Panc1 (cell line): ENCODE data around the gene RGS3. TPM values are rescaled to one million over a fixed set of nuclear protein-coding genes. Genes with fewer than 3 reads are reported as not detected.

Experiments used
- ATAC-seq: fragments of 200-7000 bp; cut with Tn5 transposase; 2 replicates; pipeline ENCODE4 v1.9.1; 2020; ENCODE audit warnings: mild to moderate bottlenecking, moderate library complexity
- BruUV-seq: library from RNA; stranded (reverse); fragments of 400-500 nt; replicated peaks from 2 replicates; lab custom pipeline; 2021; lab: Mats Ljungman, UMichigan
- CTCF ChIA-PET: fragments of 300-600 bp; sonication (Branson Sonifier 250); formaldehyde crosslinking; loops from one replicate; lab custom pipeline; 2022; ENCODE audit warnings: antibody characterized with exemption; lab: Charles Lee
- POLR2A ChIA-PET: fragments of 300-600 bp; sonication (Branson Sonifier 250); formaldehyde crosslinking; loops from one replicate; lab custom pipeline; 2022; ENCODE audit warnings: antibody characterized with exemption; lab: Charles Lee
- DNase-seq: peaks from one replicate; pipeline ENCODE4 v3.0.0-alpha.2; 2010; ENCODE audit warnings: low read depth, low spot score
- H3K27ac ChIP-seq: 2 replicates; pipeline ENCODE4 v1.5.1; 2011; ENCODE audit warnings: mild to moderate bottlenecking, low read length, inconsistent platforms
- H3K27me3 ChIP-seq: fragments of 200-500 bp; sonication (Bioruptor generic); 2 replicates; pipeline ENCODE4 v1.6.0; 2014; ENCODE audit warnings: low read length, inconsistent platforms; ENCODE audit not compliant: control insufficient read depth, insufficient read depth
- H3K36me3 ChIP-seq: fragments of 200-500 bp; sonication (Bioruptor generic); 2 replicates; pipeline ENCODE4 v1.5.1; 2014; ENCODE audit warnings: inconsistent platforms, mild to moderate bottlenecking, low read length, moderate library complexity; ENCODE audit not compliant: control insufficient read depth, insufficient read depth
- H3K4me1 ChIP-seq: 2 replicates; pipeline ENCODE4 v1.5.1; 2011; ENCODE audit warnings: inconsistent platforms, mild to moderate bottlenecking, low read length, moderate library complexity; ENCODE audit not compliant: control insufficient read depth, insufficient read depth
- H3K4me3 ChIP-seq, 2 experiments: 2 replicates each; pipeline ENCODE4 v1.5.1; 2011 to 2012; ENCODE audit warnings: low read depth in 2 of 2, low read length in 2 of 2, mild to moderate bottlenecking in 2 of 2, inconsistent platforms in 1 of 2, moderate library complexity in 1 of 2
- H3K9me3 ChIP-seq: fragments of 200-500 bp; sonication (Bioruptor generic); 2 replicates; pipeline ENCODE4 v1.5.1; 2014; ENCODE audit warnings: low read depth, mild to moderate bottlenecking, inconsistent platforms, low read length, moderate library complexity; ENCODE audit not compliant: control insufficient read depth, insufficient read depth
- CTCF ChIP-seq: fragments of 450-650 bp; IDR thresholded peaks from 2 replicates; pipeline ENCODE4 v1.5.1; 2017; ENCODE audit warnings: mild to moderate bottlenecking
- POLR2AphosphoS5 ChIP-seq: IDR thresholded peaks from 2 replicates; pipeline ENCODE4 v1.6.1; 2012; ENCODE audit warnings: mild to moderate bottlenecking, low read depth, low read length, moderate library complexity
- REST ChIP-seq, 2 experiments: IDR thresholded peaks; 2 replicates each; pipeline ENCODE4 v1.6.1; 2011 to 2012; ENCODE audit warnings: low read depth in 2 of 2, control low read depth in 1 of 2, low read length in 1 of 2, mild to moderate bottlenecking in 1 of 2, moderate library complexity in 1 of 2; ENCODE audit not compliant: insufficient read depth in 1 of 2
- SIN3A ChIP-seq: IDR thresholded peaks from 2 replicates; pipeline ENCODE4 v1.6.1; 2012; ENCODE audit warnings: low read depth, mild to moderate bottlenecking, low read length, moderate library complexity, borderline replicate concordance; ENCODE audit not compliant: insufficient read depth
- TCF7L2 ChIP-seq: IDR thresholded peaks from 2 replicates; pipeline ENCODE4 v1.6.1; 2011; ENCODE audit warnings: mild to moderate bottlenecking, low read depth, low read length, inconsistent platforms
- in situ Hi-C: cut with HindIII; loops from 2 replicates; pipeline ENCODE4 v1.10.0; 2016; ENCODE audit warnings: low sequenced_read_pairs, low pct_unique_long_range_greater_than_20kb
- intact Hi-C: fragments of 100-400 bp; cut with micrococcal nuclease; formaldehyde crosslinking; loops from one replicate; pipeline ENCODE4 v1.10.0; 2022; ENCODE audit not compliant: unreplicated experiment
- total RNA-seq: library from RNA; stranded (reverse); gene quantifications from one replicate; pipeline ENCODE4 v1.2.1, GENCODE V29; 2021; ENCODE audit not compliant: unreplicated experiment

Gene RGS3
- total RNA-seq, 1 experiment from 2014 or later: 15.1 TPM

- ATAC-seq: no peak
- H3K9me3 ChIP-seq: no peaks in the 10 kb centered on the region
- POLR2A ChIA-PET: no interaction called here
- H3K4me1 ChIP-seq: no peaks in the 10 kb centered on the region
- no peak for DNase-seq
- H3K27me3 ChIP-seq: no peaks in the 10 kb centered on the region
- no TSS peak for BruUV-seq
- no peak overlapping the region for H3K4me3 ChIP-seq
- H3K27ac ChIP-seq: no peak overlapping the region
- no peak for TF ChIP-seq SIN3A
- no peak for TF ChIP-seq CTCF
- no peak for TF ChIP-seq POLR2AphosphoS5
- no peak for TF ChIP-seq TCF7L2
- no peak for TF ChIP-seq REST (IDR thresholded peaks at IDR 0.05; ENCODE audit: insufficient read depth in 1 of 2, low read depth in 2 of 2, low read length in 1 of 2)
- H3K36me3 ChIP-seq: no peaks in the 10 kb centered on the region
- CTCF ChIA-PET: no interaction called here
- intact Hi-C loops (no loop called here), in situ Hi-C loops (no loop called here)
Measured at GRCh38 chr9:113600023-113600823, 136.7 kb downstream of the RGS3 start.

GRCh38 chr9:113600871-113601614, 137.5 kb downstream of the RGS3 start:
- ChIA-PET CTCF (no interaction called here), POLR2A (no interaction called here)
- Histone ChIP-seq H3K27ac (no peak overlapping the region), H3K36me3 (no peaks in the 10 kb centered on the region), H3K4me3 (no peak overlapping the region), H3K27me3 (no peaks in the 10 kb centered on the region), H3K9me3 (no peaks in the 10 kb centered on the region), H3K4me1 (no peaks in the 10 kb centered on the region)
- intact Hi-C loops: no loop called here
- BruUV-seq: no TSS peak
- DNase-seq (no peak), ATAC-seq (no peak)
- in situ Hi-C loops: no loop called here
- no peak for TF ChIP-seq POLR2AphosphoS5
- TF ChIP-seq CTCF: no peak
- TF ChIP-seq SIN3A: no peak
- no peak for TF ChIP-seq REST (IDR thresholded peaks at IDR 0.05; ENCODE audit: insufficient read depth in 1 of 2, low read depth in 2 of 2, low read length in 1 of 2)
- TF ChIP-seq TCF7L2: no peak
